ENCODE measurements around the gene PLD1.
"Not testable (repeated sequence)": the region's sequence is repeated elsewhere in the genome, so short reads cannot be mapped to it uniquely, and the experiment has no call there.

Gene PLD1

DNA sequence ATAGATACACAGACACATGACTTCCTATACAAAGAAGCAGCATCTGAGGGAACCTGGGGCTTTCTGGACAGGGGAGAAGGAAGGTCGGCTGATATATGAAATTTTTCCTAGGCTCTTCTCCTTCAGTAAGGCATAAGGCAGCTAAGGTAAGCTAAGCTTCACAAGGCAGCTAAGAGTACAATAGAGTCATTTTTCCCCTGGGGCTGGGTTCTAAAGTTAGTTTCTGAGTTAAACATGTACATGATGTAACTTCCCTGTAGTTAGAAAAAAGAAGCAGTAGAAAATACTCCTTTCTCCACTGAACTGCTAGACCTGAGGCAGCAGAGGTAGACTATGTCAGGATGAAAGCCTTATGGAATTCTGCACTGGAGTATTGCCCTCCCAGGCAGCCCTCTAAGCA, 109.6 kb downstream of the PLD1 start:
- no peak for DNase-seq (ENCODE audit: low read depth in 3 of 3)

DNA sequence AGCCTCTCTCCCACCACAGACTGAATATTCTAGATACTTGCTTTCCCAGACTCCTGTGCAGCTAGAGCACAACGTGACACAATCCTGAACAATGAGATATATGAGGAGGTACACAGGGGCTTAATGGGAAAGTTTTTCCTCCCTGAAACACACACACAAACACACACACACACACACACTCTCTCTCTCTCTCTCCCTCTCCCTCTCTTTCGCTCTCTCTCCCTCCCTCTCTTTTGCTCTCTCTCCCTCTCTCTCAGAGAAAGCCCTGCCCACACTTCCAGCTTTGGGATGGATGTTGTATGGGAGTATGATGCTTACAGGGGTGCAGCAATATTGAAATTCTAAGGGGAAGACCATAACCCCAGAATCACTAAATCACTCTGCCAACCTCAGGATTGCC, 110.1 kb downstream of the PLD1 start:
- DNase-seq (ENCODE audit: low read depth in 3 of 3): no peak

DNA sequence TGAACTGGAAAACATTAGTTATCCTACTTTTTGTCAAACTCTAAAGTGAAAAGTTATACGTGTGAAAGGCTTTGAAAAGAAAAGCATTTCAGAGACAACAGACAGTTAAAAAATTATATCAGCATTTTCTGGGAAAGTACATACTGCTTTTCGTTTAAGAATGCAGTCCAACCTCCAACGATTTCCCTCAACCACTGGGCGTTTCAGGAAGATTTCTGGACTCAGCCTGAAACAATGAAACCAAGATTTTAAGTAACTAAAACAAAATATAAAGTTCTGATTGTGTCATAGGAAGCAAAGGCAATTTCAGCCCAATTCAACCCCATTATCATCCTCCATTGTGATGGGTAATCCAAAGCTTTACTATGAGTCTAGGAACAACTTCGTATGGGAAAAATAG, 110.7 kb downstream of the PLD1 start:
- DNase-seq (ENCODE audit: low read depth in 3 of 3): no peak

DNA sequence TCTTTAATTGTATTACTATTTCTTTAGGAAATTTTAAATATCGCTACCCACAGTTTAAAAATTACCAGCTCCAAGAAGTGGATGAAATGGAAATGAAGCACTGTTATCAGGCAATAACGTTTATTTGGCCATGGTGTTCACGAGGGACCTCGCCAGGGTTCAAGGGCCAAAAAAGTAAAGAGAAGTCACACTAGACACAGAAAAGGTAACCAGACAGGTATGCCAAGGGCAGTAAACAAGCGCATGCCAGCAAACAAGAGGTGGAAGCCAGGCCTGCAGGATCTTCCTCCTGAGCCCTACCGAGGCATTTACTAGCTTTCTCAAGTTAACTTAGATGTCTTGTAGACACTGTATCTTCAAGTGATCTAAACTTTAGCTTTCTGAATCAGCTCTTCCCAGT, 113.5 kb downstream of the PLD1 start:
- no peak for DNase-seq (ENCODE audit: low read depth in 3 of 3)

DNA sequence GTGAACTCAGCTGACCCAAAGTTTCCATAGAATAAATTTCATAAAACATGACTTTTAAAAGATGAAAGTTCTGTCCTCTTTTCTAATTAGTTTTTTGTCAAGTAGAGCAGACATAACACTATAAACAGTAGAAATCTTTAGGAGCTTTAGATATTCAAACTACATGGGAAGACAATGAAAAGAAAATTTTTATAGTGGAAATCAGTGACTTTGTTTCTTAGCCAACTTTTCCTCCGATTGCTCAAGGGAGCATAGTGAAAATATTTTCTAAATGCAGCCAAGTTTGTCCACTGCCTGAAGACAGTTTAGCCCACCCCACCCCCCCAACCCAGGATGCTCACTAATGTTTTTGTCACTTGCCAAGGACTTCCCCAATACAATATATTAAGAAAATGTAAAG, 114.9 kb downstream of the PLD1 start:
- no peak for DNase-seq (ENCODE audit: low read depth in 3 of 3)

DNA sequence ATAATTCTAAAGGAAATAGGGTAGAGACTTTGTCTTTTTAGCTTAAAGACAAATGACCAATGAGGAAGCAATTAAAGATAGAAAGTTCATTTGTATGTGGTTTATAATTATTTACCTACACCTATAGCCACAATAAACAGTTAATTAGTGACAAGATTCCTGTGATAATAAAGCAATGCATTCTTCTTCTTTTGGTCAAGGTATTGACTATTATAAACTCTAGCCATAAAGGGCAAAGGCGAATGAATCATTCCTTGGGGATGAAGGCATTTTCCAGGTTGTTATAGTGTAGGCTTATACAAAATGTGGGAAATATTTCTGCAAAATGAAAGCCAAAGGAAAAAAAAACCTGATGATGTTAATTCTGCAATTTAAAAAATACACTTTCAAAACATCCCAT, 115.4 kb downstream of the PLD1 start:
- no peak for DNase-seq (ENCODE audit: low read depth in 3 of 3)

DNA sequence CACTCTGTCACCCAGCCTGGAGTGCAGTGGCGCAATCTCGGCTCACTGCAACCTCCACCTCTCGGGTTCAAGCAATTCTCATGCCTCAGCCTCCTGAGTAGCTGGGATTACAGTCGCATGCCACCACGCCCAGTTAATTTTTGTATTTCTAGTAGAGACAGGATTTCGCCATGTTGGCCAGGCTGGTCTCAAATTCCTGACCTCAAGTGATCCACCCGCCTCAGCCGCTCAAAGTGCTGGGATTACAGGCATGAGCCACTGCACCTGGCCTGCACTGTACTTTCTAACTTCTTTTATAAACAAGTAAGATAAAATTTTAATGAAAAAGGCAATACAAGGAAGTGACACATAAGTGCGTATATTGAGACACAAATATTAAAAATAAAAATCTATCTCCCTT, 117.7 kb downstream of the PLD1 start:
- not testable (repeated sequence) for DNase-seq (ENCODE audit: low read depth in 3 of 3)

DNA sequence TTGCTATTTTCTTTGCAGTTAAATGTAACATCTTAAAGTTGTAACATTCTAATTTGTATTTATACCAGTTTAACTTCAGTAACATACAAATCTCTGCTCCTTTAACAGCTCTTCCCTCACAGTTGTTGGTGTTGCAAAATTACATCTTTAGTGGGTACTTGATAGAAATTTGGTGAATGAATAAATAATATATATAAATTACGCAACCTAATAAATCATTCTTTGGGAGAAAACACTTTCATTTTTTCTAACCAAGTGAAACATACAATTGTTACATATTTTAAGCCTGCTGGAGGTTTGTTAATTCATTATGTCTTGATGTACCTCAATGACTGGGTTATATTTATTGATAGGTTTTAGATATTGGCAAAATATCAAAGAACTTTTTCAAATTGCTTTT, 118.8 kb downstream of the PLD1 start:
- no peak for DNase-seq (ENCODE audit: low read depth in 3 of 3)

DNA sequence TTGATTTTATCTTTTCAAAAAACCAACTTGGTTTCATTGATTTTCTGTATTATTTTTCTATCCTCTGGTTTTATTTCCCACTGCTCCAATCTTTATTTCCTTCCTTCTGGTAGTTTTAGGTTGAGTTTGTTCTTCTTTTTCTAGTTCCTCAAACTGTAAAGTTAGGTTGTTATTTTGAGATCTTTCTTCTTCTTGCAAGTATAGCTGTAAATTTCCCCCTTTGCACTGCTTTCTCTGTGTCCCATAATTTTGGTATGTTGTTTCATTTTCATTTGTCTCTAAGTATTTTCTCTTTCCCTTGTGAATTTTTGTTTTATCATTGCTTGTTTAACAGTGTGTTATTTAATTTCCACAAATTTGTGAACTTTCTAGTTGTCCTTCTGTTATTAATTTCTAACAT, 120.0 kb downstream of the PLD1 start:
- DNase-seq (ENCODE audit: low read depth in 3 of 3): no peak

DNA sequence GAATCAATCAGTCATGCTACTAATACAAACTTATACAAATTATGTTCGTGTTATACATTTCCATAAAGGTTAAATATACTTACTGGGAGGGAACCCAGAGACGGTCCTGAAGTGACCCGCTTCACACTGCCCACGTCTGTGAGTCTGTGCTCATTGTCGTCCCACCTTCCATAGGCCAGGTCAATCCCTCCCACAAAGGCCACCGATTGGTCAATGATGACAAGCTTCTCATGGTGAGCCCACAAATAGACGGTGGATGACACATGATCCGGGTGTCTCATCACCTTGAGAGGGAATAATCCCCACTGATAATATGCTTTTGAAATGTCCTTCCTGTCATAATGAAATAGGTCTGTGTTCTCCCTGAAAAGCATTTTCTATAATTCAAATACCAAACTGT, 121.7 kb downstream of the PLD1 start:
- DNase-seq (ENCODE audit: low read depth in 3 of 3): no peak

DNA sequence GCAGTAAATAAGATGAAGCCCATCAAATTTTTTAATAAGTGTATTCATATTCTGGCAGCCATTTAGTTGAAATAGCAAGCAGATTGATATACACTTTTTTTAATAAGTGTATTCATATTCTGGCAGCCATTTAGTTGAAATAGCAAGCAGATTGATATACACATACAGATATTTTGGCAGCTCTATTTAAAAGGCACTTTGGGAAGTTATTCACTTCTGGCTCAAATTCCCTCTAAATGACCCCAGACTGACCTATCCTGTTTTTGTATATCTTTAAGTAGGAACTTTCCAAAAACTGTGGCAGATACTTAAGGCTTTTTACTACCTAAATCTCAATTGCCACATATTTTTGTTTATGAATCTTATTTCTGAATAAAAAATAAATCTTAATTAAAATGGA, 122.3 kb downstream of the PLD1 start:
- no peak for DNase-seq (ENCODE audit: low read depth in 3 of 3)

DNA sequence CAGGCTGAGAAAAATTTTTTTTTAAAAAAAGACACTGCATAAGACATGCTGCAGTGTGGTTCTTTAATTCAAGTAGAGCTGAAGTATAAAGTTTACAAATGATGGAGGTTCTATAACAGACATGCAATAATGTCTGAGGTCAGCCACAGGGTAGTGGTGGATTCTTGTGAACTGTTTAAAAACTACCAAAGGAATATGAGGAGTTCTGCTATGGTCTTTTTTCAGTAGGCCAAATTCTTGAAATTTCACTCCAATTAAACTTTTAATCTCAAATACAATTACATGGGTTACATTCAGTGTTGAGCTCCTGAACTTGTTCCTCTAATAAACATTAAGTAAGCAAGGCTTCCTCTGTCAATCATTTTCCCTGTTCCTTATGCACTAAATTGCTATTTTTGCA, 122.7 kb downstream of the PLD1 start:
- no peak for DNase-seq (ENCODE audit: low read depth in 3 of 3)

DNA sequence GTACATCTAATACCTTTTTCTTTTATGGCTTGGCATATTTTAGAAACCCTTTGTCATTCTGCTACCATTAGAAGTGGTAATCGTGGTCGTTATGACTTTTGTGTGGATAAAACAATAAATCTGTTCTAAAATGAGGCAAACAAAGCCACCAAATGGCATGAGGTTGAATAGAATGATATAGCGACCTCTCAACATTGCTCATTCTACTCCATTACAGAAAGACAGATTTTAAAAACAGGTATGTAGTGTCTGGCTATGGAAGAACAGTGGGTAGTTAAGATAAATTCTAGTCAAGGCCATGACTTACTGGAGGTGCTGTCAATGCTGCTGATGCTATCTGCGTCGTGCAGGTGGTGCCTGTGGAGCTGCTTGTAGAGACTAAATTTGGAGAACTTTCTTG, 123.2 kb downstream of the PLD1 start:
- no peak for DNase-seq (ENCODE audit: low read depth in 3 of 3)

DNA sequence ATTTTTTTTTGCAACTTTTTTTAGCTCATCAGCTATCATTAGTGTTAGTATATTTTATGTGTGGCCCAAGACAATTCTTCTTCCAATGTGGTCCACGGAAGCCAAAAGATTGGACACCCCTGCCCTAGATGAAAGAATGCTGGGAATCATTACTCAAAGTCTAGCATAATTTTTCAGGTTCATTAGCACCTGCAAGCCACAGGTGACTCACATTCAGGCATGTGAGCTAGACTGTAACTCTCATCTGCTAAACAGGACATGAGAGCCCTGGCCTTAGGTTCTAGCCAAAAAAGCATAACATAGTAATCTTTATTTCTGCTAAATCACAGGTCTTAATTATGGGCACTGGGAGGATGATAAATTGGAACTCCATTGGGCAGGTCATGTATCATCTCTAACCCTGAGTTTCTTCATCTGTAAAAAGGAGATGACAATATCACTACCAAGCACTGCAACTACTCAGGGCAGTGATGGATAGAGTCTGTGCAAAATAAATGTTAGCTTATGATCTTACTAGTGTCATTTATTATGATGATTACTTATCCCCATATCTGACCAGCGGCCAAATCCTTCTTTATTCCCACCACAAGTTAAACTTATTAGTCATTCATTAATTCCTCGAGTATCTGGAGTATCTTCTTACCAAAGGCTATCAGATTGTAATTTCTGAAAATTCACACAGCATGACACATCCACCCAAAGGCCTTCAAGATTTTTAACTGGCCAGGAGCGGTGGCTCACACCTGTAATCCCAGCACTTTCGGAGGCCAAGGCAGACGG, 125.0 kb downstream of the PLD1 start:
- DNase-seq (ENCODE audit: low read depth in 3 of 3): no peak

DNA sequence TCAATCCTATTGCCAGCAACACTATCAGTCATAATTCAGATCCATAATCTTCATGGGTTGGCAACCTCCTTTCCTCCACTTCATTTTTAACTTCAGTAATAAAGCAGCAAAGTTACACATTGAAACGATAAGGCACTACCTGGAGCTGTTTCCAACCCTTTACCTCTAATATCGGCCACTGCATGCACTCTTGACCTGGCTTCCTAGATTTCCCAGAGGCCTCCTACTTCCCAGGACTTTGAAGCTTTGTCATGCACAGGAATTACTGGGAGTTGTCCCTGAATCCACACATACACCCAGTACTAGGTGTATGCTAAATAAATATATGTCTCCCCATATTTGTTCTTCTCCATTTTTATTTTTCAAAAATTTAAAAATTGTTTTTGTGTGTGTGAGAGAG, 126.1 kb downstream of the PLD1 start:
- no peak for DNase-seq (ENCODE audit: low read depth in 3 of 3)

DNA sequence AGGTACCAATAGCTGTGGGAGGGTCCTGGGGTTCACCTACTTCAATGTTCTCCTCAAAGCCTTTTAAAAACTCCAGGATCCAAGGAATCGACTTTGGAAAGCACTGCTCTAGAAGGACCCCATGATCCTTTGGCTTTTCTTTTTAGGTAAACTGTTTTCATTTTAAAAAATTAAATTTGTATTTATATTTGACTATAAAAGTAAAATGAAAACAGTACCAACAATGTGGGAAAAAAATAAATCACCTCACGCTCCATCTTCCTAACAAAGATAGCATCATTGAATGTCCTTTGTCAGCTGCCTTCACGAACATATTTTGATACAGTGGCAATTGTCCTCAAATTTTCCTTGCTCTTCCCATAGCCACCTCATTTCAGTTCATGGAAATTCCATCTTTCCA, 127.5 kb downstream of the PLD1 start:
- DNase-seq (ENCODE audit: low read depth in 3 of 3): no peak

DNA sequence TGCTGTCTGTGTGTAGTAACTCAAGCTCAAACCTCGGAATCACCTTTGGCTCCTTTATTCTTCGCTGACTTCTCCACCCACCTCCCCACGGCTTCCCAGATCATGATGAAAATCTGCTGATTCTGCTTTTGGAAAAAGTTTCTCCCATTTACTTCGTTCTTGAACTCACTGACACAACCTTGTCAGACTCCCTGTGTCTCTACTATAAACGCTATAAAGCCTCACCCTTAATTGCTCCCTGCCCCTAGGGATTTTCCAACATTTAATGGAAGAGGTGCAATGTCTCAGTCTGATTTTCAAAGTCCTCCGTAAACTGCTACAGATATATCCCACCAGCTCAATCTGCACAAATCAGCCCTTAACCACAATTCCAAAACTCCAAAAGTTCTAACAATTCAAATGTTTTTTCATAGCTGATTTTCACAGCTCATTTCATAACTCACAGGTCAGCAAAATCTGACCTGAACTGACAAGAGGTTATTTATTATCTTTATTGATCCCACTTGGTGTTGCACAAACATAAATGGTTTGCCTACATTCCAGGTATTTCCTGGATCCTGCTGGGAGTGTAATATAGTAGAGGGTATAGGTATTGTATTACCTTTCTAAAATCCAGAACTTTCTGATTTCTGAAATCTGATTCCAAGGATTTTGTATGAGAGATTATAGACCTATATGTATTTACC, 129.4 kb downstream of the PLD1 start:
- DNase-seq (ENCODE audit: low read depth in 3 of 3): no peak

DNA sequence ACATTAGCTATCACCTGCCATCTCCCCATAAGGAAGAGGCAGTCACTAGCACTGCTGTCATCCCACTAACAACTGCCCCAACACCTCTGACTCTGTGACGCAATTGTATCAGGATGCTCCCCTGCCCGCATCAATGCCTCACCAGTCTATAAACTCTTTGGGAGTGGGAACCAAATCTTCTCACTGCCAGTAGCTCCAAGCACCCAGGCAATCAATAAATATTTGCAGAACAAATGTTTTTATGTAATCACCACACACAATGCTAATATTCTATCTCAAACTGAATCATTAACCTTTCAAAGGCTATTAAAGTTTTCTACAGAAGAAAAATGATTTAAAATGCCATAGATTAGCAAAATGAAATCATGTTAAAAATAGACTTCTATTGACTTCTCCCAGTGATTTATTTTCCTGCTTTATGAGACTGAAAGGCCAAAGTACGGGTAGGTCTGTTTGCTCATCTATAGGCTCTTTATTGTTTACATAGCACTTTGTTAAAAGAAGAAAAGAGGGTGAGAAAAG, 131.3 kb downstream of the PLD1 start:
- DNase-seq (ENCODE audit: low read depth in 3 of 3): no peak

DNA sequence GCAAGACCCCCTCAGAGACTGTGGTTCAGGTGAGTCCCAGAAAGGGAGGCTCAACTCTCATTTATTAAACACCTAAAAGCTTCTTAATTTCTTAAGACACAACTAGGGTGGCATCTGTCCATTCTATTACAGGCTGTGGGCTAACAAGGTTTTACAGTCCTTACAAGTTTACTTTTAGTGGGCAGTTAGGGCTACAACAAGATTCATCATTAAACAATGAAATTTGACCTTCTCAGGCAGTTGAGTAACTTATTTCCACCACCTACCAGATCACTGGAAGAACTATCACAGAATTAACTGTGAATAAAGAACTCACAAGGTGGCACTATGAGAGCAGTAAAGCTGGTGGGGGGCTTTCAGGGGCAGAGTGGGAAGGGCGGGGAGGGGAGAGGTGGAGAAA, 132.6 kb downstream of the PLD1 start:
- no peak for DNase-seq (ENCODE audit: low read depth in 3 of 3)

DNA sequence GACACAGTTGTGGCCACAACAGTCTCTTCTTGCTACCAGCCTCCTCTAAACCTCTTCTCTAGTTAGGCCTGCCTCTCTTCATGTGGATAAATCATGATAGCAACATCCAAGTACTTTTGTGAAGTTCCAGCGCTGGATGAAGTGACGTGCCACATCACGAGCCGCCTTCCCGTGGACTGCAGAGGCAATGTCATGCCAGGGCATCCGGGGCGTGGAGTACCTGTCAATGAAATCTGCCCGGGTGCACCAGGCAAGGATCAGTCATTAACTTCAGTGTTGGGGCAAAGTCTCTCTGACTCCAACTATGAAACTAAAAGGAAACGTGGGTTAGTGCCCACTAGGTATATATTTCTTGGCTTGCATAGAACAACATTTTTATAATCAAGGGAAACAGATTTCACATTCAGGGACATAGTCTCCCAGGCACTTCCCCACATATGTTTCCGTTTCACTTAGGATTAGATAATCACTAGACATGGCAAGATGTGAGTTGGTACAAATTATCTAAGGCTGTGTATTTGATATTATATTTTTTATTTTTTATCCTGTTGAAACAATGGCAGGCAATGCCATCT, 133.6 kb downstream of the PLD1 start:
- DNase-seq (ENCODE audit: low read depth in 3 of 3): no peak

DNA sequence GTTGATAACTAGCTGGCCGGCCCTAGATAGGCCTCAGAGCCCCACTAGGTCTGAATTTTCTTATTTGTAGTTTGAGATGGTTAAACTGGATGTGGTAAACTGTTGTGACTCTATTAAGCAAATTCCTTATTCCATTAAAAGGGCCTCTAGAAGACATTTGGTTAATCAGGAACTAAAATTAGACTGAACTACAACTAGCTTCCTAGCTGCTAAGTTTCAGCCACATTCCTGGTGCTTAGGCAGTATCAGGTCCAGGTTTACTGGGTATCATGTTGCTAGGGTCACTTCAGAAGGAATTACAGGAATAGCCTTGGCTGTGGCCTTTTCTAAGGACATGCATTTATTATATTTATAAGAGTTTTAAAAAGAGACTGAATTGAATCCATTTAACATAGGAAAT, 136.3 kb downstream of the PLD1 start:
- DNase-seq (ENCODE audit: low read depth in 3 of 3): no peak

DNA sequence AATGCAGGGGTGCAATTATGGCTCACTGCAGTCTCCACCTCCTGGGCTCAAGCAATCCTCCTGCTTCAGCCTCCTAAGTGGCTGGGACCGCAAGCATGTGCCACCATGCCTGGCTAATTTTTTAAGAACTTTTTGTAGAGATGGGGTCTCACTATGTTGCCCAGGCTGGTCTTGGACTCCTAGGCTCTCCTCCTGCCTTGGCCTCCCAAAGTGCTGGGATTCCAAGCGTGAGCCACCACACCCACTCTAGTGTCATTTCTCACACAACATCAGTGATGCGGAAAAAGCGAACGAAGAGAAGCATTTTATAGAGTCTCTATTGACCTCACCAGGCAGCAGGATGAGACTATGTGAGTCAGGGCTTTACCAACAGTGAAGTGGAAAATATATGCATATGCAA, 137.7 kb downstream of the PLD1 start:
- no peak for DNase-seq (ENCODE audit: low read depth in 3 of 3)

DNA sequence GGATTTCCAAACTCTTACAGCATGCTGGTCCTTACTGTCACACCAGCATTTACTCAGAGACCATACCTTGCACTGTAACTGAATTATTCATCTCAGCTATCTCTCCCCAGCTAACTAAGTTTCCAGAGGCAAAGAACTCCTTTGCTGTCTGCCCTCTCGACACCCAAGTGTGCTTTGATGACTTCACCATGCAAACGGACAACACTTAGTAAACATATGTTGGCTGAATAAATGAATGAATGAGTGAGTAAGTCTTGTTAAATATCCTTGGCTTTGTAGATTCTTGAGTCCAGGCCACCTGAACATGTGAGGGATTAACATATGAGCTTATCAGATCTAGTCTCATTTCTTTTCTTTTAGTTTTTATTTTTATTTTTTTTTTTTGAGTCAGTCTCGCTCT, 138.2 kb downstream of the PLD1 start:
- no peak for DNase-seq (ENCODE audit: low read depth in 3 of 3)

Data from stimulated activated CD4-positive, alpha-beta T cell treated with anti-CD3 and anti-CD28 coated beads, TNF-alpha, amount 100 ng/mL, for 48 hours (primary cell).